ENCODE results near the gene SUCO.
A peak's percentile ranks its signal among the peaks of the same experiment; 100 is the strongest.

SUCO gene

GRCh38 chr1:172498857-172499256 is 34.1 kb upstream of the SUCO start:
- H3K4me3 ChIP-seq (ENCODE audit: low read length) = no peak overlapping the region
- DNase-seq (ENCODE audit: low read depth) = peak; percentile 41
- TF ChIP-seq CTCF (IDR thresholded peaks at IDR 0.05; ENCODE audit: insufficient read depth, low read depth, low read length, missing control alignments) = no peak

- TF ChIP-seq CTCF (IDR thresholded peaks at IDR 0.05; ENCODE audit: insufficient read depth, low read depth, low read length, missing control alignments) = no peak
These were observed 33.3 kb upstream of the SUCO start for GRCh38 chr1:172499636-172500141.

GRCh38 chr1:172500207-172500606 is 32.7 kb upstream of the SUCO start:
- DNase-seq (ENCODE audit: low read depth) = peak; percentile 47
- TF ChIP-seq CTCF (IDR thresholded peaks at IDR 0.05; ENCODE audit: insufficient read depth, low read depth, low read length, missing control alignments) = no peak
- no peak overlapping the region for H3K4me3 ChIP-seq (ENCODE audit: low read length)

More at GRCh38 chr1:172499636-172500141, 33.3 kb upstream of the SUCO start:
- DNase-seq (ENCODE audit: low read depth) = peak; percentile 91
- H3K4me3 ChIP-seq (ENCODE audit: low read length) = no peak overlapping the region

GRCh38 chr1:172507741-172508140 is 25.2 kb upstream of the SUCO start:
- no peak overlapping the region for H3K4me3 ChIP-seq (ENCODE audit: low read length)
- TF ChIP-seq CTCF (IDR thresholded peaks at IDR 0.05; ENCODE audit: insufficient read depth, low read depth, low read length, missing control alignments) = no peak
- no peak for DNase-seq (ENCODE audit: low read depth)

GRCh38 chr1:172510479-172510878 is 22.5 kb upstream of the SUCO start:
- DNase-seq (ENCODE audit: low read depth) = no peak
- no peak for TF ChIP-seq CTCF (IDR thresholded peaks at IDR 0.05; ENCODE audit: insufficient read depth, low read depth, low read length, missing control alignments)
- no peak overlapping the region for H3K4me3 ChIP-seq (ENCODE audit: low read length)

GRCh38 chr1:172512591-172512990 is 20.4 kb upstream of the SUCO start:
- no peak for TF ChIP-seq CTCF (IDR thresholded peaks at IDR 0.05; ENCODE audit: insufficient read depth, low read depth, low read length, missing control alignments)

GRCh38 chr1:172513479-172513878 is 19.5 kb upstream of the SUCO start:
- peak; percentile 84 for DNase-seq (ENCODE audit: low read depth)
- no peak overlapping the region for H3K4me3 ChIP-seq (ENCODE audit: low read length)
- no peak for TF ChIP-seq CTCF (IDR thresholded peaks at IDR 0.05; ENCODE audit: insufficient read depth, low read depth, low read length, missing control alignments)

More at GRCh38 chr1:172512591-172512990, 20.4 kb upstream of the SUCO start:
- no peak overlapping the region for H3K4me3 ChIP-seq (ENCODE audit: low read length)
- DNase-seq (ENCODE audit: low read depth) = no peak
